Amniotic epithelial cell (primary cell): ENCODE data around the gene ARL11.

Source experiments
- DNase-seq: peaks from one replicate; pipeline ENCODE4 v3.0.0-alpha.2; 2010; ENCODE audit warnings: low read depth

The ARL11 gene

GRCh38 chr13:49649244-49649962 lies 21.1 kb downstream of the ARL11 start:
- DNase-seq: peak; percentile 65

GRCh38 chr13:49649963-49650312 lies 21.6 kb downstream of the ARL11 start:
- DNase-seq: no peak

GRCh38 chr13:49651570-49652354 lies 23.5 kb downstream of the ARL11 start:
- no peak for DNase-seq

GRCh38 chr13:49652355-49653305 lies 24.3 kb downstream of the ARL11 start:
- no peak for DNase-seq

GRCh38 chr13:49653478-49653877 lies 25.2 kb downstream of the ARL11 start:
- DNase-seq: no peak

- DNase-seq: no peak
Observed at GRCh38 chr13:49654011-49654410, 25.7 kb downstream of the ARL11 start.

GRCh38 chr13:49655906-49656305 lies 27.6 kb downstream of the ARL11 start:
- DNase-seq: peak; percentile 69

- no peak for DNase-seq
Observed at GRCh38 chr13:49657241-49657641, 28.9 kb downstream of the ARL11 start.

GRCh38 chr13:49664606-49665005 lies 36.3 kb downstream of the ARL11 start:
- no peak for DNase-seq

GRCh38 chr13:49667773-49668172 lies 39.5 kb downstream of the ARL11 start:
- DNase-seq: peak; percentile 40

GRCh38 chr13:49669735-49670309 lies 41.5 kb downstream of the ARL11 start:
- DNase-seq: peak; percentile 71

GRCh38 chr13:49670828-49671227 lies 42.5 kb downstream of the ARL11 start:
- no peak for DNase-seq

GRCh38 chr13:49676581-49677298 lies 48.4 kb downstream of the ARL11 start:
- DNase-seq: no peak

GRCh38 chr13:49678191-49678914 lies 50.0 kb downstream of the ARL11 start:
- no peak for DNase-seq

- DNase-seq: peak; percentile 66
Observed at GRCh38 chr13:49679246-49679645, 50.9 kb downstream of the ARL11 start.

GRCh38 chr13:49681842-49682435 lies 53.6 kb downstream of the ARL11 start:
- DNase-seq: peak; percentile 75
